ENCODE data around the gene CRB2.

CRB2 gene

DNA sequence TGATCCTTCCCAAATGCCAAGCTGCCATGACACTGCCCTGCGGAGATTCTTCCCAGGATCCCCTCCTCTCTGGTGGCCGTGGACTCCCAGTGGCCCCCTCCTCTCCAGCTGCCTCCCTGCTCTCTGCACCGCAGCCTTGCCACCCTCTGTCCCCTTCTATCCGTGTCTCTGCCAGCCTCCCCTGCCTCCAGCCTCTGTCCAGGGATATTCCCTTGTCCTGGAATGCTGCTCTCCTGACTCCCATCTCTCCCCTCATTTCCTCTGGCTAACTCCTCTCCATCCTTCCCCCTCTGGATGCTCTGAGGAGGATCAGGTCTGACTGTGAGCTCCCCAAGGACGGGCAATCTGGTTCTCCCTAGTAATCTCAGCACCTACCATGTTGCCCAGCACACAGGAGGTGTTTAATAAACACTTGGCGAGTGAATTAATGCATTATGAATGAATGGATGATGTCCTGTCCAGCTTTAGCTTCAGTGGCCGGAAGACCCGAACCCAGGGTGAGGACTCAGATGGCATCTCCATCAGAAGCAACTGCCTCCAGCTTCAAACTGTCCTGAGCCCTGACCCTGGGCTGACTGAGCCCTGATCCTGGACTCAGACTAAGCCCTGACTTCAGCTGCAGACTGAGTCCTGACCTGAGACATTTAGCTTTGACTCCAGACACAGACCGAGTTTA lies 7.5 kb upstream of the CRB2 start:
- DNase-seq (ENCODE audit: low read depth) = no peak

DNA sequence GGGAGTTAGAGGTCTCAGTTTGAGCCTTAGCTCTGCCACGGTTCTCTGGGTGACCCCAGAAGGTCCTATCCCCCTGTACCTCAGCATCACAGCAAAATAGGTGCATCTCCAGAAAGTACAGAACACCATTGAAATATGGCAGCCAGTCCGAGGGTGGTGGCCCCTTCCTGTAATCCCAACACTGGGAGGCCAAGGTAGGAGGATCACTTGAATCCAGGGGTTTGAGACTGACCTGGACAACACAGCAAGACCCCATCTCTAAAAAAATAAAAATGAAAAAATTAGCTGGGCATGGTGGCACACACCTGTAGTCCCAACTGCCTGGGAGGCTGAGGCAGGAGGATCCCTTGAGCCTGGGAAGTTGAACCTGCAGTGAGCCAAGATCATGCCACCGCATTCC lies 7.0 kb upstream of the CRB2 start:
- DNase-seq (ENCODE audit: low read depth) = no peak

DNA sequence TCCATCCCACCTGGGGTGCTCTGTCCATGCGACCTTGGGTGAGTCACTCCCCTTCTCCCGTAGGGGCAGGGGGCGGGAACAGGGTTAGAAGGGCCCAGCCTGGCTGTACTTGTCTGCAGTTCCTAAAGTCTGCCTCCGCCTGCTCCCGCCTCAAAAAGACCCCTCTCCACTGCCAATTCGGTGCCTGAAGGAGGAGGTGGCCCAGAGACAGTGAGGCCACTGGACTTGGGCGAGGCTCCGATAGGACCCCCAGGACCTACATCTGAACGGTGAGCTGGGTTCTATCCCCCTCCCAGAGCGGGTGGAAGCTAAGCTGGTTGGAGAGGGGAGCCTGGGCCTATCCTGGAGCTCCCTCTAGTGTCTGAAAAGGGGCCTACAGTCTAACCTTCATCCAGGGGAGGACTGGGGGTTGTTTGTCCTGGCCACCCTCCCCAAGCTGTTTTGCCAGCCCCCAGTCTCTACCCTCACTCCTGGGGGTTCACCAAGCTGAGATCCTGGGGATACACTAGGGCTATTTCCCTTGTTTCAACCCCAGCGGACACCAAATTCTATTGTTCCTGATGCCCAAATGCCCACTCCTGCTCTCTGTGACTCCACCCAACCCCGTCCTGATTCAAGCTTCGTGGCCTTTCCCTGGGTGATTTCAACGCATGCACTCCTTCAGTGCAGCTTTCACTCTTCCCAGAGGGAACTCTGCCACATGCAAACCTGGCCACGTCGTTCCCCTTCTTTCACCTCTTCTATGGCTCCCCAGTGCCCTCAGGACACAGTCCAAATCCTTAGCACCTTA lies 6.1 kb upstream of the CRB2 start:
- no peak for DNase-seq (ENCODE audit: low read depth)

DNA sequence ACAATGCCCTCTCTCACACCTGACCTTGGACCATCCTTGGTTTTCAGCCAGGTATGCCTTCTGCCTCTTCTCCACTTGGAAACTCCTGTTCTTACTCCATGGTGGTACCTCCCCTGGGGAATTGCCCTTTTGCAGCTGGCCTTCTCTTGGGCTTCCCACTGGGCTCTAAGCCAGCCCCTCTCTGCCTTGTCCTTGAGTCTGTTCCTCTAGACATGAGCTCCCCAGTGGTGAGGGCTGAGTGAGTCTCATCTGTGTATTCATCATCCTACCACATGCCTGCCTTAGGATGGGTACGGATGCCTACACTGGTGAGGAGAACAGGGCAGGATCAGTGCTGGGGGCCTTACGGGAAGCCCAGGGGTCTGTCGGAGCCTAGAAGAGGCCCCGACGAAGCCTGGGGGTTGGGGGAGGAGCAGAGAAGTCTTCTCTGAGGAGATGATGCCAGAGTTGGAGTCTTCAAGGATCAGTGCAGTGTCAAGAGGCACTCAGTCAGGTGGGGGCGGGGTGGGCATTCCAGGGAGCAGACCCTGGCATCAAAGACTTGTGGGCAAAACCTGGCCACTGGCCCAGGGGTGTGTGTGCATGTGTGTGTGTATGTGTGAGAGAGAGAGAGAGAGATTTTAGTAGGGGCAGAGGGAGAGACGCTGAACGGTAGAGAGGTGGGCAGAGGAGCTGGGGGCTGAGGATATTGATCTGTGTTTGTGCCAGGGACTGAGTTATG lies 5.2 kb upstream of the CRB2 start:
- DNase-seq (ENCODE audit: low read depth) = no peak

DNA sequence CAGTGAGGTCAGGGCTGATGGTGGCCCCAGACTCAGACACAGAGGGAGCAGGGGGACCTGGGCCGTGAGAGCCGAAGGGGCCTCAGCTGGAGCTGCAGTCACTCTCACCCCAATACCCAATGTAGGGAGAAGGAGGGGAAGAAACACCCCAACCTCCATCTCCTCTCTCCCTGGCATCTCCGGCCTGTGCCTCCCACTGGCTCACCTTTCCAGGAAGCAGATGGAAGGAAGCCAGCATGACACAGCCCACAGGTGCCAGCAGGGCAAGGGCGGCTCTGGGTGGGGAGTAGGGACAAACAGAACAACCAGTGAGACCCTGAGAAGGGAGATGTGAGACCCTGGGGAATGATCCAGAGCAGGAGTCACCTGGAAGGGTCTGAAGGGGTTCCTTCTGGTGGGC lies 3.0 kb upstream of the CRB2 start:
- DNase-seq (ENCODE audit: low read depth) = no peak

DNA sequence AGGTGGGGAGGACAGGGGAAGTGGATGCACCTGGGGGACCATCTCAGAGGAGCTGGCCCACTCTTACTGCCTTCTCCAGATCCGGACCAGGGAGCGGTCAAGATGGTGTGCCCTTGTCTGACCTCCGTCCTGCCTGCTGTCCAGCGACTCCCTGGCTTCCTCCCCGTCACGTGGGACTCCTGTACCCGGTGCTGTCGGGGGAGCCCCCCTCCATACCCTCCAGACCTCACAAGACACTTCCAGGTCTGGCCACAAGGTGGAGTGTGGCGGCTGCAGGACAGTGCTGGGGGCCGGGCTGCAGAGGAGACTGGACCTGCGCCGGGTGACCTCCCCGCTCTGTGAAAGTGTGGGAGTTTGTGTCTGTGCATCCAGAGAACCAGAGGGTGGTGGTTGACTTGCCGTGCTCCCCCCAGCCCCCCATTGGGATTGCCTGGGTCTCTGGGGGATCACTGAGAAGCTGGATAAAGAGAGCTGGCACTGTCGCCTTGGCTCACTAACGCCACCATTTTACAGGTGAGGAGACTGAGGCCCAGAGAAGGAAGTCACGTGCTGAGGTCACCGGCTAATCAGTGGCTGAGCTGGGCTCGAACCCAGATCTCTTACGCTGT lies 1.9 kb upstream of the CRB2 start:
- DNase-seq (ENCODE audit: low read depth) = no peak

DNA sequence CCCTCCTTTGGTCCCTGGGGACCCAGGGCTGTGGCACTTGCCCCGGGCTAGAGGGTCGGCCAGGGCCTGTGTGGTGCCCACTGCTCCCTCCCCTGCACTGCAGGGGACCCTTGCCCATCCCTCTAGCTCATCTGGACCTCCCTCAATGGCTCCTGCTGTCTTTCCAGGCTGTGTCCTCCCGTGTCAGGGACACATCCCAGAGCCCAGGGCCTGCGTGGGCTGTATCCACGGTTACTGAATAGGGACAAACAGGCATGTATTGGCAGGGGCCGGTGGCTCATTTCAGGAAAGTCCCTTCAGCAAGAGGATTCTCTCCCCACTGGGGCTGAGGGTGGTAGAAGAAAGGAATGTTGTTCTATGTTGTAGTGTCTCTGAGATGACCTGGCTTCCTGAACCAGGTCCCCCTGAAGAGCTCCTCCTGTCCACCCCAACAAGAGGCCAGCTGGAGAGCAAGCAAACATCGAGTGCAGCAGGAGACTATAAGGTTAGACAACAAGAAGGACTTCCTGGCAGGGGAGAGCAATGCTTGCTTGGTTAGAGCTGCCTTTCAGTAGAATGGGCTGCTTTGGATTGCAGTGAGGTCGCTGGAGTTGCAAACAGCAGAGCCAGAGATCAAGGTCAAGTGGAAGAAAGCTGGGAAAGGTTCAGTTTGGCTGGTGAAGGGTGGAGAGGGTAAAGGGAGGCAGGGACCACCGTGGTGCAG lies 1.0 kb upstream of the CRB2 start:
- DNase-seq (ENCODE audit: low read depth) = no peak

DNA sequence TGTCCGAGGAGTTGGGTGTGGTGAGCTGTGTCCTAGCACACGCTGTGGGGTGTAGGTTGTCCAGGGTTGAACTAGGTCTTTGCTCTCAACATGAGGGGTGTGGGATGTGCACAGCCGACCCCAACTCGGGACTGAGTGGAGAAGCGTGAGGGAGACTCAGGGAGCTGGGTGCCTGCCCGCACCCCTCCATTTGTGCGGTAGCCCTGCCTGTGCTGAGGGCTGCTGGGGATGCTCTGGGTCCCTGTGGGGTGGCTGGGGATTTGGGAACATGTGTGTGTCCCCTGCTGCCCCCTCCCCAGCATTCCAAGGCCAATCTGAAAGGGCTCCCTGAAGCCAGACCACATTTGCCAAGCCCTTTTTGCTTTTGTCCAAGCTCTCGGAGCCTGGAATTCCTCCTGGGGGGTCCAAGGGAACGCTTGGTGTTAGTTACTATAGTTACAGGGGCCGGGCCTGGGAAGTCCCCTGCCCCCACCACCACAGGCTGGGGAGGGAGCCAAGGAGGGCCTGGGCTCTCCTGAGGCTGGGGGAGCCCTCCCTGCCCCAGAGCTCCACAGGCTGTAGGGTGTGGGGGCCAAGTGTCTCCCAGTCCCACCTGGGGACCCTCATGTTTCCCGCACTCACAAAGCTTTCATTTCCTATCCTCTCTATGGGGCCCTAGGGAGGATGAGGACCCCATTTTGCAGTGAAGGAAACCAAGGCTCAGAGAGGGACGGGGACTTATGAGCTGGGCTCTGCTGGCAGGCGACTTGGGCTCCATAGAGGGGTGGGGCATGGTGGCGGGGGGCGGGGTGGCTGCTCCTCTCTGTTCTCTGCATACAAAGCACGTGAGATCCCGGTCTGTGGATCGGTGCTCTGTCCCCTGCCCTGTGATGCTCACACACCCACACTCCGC lies 1.1 kb downstream of the CRB2 start:
- no peak for DNase-seq (ENCODE audit: low read depth)

DNA sequence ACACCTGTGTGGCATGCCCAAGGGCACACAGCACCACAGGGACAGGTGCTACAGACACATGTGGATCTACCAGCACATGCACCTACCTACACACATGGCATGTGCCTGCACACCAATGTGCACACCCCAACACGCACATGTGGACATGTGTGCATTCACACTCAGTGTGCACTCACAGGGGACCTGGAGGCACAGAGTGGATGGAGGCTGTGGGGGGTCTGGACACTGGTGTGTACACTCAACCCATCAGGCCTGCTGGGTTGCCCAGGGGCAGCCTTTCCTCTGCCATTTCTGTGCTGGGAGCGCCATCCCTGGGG lies 1.7 kb downstream of the CRB2 start:
- DNase-seq (ENCODE audit: low read depth) = no peak

DNA sequence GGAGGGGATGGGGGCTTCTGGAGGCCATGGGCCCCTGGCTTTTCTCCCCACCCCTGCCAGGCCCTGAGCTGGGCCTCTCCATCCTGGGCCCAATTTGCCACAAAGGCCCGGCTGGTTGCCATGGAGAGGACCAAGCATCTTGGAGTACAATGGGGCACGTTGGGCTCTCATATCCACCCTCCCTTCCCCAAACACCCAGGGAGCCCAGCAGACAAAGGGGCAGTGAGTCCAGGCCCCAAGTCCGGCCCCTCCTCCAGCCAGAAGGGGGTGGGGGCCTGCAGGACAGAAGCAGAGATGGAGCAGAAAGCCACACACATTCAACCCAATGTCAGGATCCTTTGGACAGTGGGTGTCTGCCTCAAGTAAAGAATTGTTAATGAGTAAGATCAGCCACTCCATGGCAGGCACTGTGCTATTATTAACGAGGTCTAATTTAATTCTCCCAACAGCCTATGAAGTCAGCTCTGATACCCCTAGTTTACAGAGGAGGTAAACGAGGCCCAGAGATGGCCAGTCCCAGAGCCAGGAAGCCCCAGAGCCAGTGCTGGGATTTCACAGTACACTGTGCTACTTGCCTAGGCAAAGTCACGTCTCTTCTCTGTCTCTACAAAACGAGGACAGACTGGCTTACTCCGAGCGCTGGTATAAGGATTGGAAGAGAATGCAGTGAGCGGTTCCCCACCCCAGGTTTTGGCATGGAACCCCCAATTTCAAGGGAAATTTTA lies 2.3 kb downstream of the CRB2 start:
- no peak for DNase-seq (ENCODE audit: low read depth)

DNA sequence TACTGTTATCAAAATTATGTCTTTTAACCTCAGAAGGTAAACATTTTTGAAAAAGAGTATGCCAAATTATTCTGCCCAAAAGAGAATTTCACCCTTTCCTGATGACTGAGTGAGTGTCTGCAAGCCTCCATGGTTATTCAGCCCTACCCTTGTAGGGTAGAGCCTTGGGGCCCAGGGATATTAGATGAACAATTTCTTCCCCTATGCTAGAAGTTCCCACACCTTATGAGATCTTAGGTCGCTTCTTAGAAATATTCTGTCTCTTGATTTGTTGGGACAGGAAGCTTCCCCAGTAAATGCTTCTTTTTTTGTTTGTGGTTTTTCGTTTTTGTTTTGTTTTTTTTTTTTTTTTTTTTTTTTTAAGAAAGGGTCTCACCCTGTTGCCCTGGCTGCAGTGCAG lies 3.1 kb downstream of the CRB2 start:
- no peak for DNase-seq (ENCODE audit: low read depth)

DNA sequence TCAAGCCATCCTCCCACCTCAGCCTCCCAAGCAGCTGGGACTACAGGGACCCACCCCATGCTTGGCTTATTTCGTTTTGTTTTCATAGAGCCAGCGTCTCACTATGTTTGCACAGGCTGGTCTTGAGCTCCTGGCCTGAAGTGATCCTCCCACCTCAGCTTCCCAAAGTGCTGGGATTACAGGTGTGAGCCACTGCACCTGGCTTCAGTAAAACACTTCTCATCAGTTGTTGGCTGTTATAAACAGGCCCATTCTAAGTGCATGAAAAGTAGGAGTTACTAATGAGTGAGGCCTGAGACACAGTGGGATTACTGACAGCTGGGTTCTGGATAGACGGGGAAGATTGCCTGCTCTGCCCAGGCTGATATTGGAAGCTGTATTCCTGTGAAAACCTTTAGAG lies 3.5 kb downstream of the CRB2 start:
- no peak for DNase-seq (ENCODE audit: low read depth)

DNA sequence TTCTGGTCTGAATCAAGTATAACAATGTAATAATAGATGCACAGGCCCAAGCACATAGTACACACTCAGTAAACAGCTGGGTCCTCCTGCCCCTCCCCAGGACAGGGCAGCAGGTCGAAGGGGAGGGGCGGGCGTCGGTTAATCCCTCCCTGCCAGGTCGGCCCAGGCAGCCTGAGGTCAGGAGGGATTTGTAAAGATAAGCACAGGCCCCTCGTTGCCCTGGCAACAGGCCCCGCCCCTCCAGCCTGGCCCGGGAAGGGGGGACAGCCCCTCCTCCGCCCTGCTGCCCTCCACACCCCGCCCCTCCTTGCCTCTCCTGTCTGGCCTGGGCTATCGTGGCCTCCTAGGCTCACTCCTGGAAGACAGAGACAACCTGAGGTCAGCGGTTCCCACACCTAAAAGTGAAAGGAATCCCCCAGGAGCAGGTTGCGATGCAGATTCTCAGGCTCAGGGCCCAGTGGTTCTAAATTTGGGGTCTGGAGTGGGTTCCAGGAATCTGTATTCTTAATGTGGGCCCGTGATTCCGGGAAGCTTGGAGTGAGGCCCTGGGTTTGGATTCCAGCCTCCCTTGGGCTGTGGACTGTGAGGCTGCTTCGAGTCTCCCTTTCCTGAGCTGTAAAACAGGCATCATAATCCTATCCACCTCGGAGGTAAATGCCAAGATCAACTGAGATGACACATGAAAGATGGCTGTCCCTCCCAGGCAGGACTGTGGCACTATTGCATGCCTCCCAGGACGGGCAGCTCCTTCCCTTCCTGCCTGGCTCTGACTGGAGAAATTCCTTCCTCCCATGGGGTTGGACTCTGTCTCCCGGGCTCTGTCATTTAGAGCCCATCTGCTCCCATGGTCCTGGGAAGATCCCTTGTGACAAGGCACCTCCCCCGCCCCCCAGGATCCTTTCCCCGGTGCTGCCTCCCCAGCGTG lies 4.4 kb downstream of the CRB2 start:
- no peak for DNase-seq (ENCODE audit: low read depth)

DNA sequence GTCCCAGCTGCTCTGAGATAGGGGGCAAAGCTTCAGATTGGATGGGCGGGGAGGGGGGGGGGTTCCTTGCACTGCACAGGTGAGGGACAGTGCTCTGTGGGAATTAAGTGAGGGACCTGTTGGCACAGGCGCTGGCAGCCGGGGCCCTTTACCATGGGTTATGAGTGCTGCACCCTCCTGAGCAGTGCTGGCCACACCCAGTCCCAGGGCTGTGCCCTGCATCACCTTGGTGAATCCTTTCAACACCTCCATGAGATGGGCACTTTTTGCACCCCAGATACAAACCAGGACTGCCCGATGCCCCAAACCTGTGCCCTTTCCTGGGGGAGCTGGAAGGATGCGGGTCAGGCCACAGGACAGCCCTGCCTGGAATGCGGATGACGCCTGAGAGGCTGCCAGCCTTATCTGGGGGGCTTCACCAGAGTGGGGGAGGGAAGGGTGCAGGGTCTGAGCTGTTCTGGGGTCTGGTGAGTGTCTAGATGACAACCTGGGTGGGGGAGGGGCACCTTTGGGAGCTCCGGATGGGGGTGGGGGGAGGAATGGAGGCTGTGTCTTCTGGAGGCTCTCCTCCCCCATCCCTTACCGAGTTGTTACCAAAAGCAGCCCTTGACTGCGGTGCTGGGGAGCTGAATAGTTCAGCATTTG lies 5.2 kb downstream of the CRB2 start:
- DNase-seq (ENCODE audit: low read depth) = no peak

DNA sequence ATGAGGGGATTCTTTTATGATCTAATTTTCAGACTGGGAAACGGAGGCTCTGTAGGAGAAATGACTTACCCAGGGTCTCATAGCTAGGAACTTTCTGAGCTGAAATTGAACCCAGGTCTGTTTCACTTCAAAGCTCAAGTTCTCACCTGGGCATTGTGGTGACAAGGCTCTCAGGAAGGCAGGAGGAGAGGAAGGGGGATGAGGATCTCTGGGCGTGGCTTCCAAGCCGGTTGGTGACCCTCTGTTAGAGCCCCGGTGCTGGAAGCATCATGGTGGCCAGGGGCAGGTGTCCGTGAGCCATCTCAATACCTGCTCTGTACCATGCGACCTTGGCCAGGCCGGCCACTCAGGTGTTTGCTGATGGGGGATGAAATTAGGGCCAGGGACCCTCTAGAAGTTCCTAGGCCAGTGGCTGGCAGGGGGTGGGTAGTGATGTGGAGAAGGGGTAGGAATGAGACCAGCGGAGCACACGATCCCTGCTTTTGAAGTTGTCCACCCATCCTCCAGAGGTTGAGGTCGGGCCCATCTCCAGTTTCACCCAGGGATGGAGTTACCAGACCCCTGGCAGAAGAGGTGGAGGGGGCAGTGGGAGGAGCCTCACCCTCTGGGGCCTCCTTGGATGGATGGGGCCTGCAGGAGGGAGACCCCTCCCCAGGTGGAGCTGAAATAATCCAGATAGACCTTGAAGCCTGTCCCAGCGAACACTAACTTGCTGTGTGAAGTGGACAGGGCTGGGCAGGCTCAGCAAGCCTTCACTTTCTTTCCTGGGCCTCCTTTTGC lies 5.9 kb downstream of the CRB2 start:
- DNase-seq (ENCODE audit: low read depth) = no peak

DNA sequence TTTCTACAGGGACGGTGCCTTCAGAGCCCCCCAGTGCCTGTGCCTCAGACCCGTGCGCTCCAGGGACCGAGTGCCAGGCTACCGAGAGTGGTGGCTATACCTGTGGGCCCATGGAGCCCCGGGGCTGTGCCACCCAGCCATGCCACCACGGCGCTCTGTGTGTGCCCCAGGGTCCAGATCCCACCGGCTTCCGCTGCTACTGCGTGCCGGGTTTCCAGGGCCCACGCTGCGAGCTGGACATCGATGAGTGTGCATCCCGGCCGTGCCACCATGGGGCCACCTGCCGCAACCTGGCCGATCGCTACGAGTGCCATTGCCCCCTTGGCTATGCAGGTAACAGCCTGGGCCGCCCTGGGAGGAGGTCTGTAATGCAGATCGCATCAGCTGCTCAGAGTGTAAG lies 6.9 kb downstream of the CRB2 start:
- DNase-seq (ENCODE audit: low read depth) = no peak

DNA sequence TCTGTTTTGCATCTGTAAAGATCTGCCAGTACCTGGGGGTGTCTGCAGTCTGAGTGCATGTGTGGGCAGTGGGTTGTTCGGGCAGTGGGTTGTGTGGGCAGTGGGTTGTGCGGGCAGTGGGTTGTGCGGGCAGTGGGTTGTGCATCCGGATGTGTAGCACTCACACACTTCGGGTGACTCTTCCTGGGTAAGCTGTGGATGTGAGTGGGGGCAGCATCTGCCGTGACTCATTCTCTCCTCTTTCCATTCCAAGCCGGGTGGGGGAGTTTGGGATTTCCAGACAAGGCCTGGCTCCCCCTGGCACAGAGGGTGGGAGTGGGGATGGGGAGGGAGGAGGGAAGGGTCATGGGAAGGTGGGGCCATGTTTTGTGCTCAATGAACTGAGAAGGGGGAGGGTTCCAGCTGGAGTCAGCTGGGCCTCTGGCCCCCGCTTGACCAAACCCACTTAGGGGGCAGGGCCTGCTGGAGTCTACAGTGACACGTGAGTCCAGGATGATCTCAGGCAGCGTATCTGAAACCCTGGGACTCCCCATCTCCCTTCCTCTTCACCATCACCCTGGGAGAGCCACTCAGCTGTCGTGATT lies 8.3 kb downstream of the CRB2 start:
- no peak for DNase-seq (ENCODE audit: low read depth)

Data from HS-27A (cell line).